Gastrocnemius medialis (tissue), 4 donors: ENCODE measurements around the gene KRT86. TPM values are rescaled to one million over a fixed set of nuclear protein-coding genes. Genes with fewer than 3 reads are reported as not detected.
"Not testable (repeated sequence)": the region's sequence is repeated elsewhere in the genome, so short reads cannot be mapped to it uniquely, and the experiment has no call there.

Source experiments
- ATAC-seq, 2 donors: fragments of 150-250 bp; one replicate each; pipeline ENCODE4 v1.9.1; 2016
- DNase-seq, 2 donors: peaks; one replicate each; pipeline ENCODE4 v3.0.0-alpha.2; 2019
- H3K27ac ChIP-seq, 4 donors: fragments of 200-600 bp; sonication (generic); 1 replicate in 1 of 4; 2 replicates in 3 of 4; pipeline ENCODE4 v1.5.1; 2016 to 2018; ENCODE audit warnings: mild to moderate bottlenecking in 2 of 4, moderate library complexity in 1 of 4
- H3K27me3 ChIP-seq, 3 donors: fragments of 200-600 bp; sonication (generic) in 2 of 3; 1 replicate in 1 of 3; 2 replicates in 2 of 3; pipeline versions ENCODE4 v1.5.1 to v1.6.0; 2016 to 2019; ENCODE audit warnings: mild to moderate bottlenecking in 1 of 3, moderate library complexity in 1 of 3
- H3K36me3 ChIP-seq, 2 donors: fragments of 200-600 bp; sonication (generic) in 1 of 2; one replicate each; pipeline ENCODE4 v1.5.1; 2017 to 2018
- H3K4me1 ChIP-seq, 2 donors: fragments of 200-600 bp; sonication (generic) in 1 of 2; one replicate each; pipeline ENCODE4 v1.5.1; 2016 to 2017; ENCODE audit warnings: mild to moderate bottlenecking in 2 of 2
- H3K4me3 ChIP-seq, 4 donors: fragments of 200-600 bp; sonication (generic) in 3 of 4; 1 replicate in 1 of 4; 2 replicates in 3 of 4; pipeline ENCODE4 v1.5.1; 2016 to 2019; ENCODE audit warnings: mild to moderate bottlenecking in 2 of 4
- H3K9me3 ChIP-seq, 3 donors: fragments of 200-600 bp; sonication (generic) in 2 of 3; 1 replicate in 1 of 3; 2 replicates in 2 of 3; pipeline ENCODE4 v1.5.1; 2016 to 2019
- POLR2A ChIP-seq, 2 donors: fragments of 450-650 bp; IDR thresholded peaks; one replicate each; pipeline ENCODE4 v1.6.1; 2017; ENCODE audit warnings: antibody characterized with exemption in 2 of 2, mild to moderate bottlenecking in 2 of 2, moderate library complexity in 2 of 2
- in situ Hi-C, 4 donors: fragments of 200-750 bp; cut with MboI; loops; one replicate each; pipeline versions ENCODE4 v1.15.0 to v1.8.0; 2017; ENCODE audit warnings: low sequenced_read_pairs in 4 of 4
- intact Hi-C: fragments of 100-400 bp; cut with DNase I; formaldehyde crosslinking; loops from one replicate; pipeline ENCODE4 v1.15.1; 2023; ENCODE audit warnings: low total_unique reads
- total RNA-seq, 4 donors: library from RNA; depleted of rRNA; stranded (reverse); fragments of >200 nt; gene quantifications; one replicate each; pipeline versions ENCODE4 v1.1.0 to v1.2.3, GENCODE V29; 2016
- TF ChIP-seq, protein P1 (sequence below), 5 experiments: fragments of 450-650 bp in 3 of 5; fragments of 200-600 bp in 2 of 5; sonication (generic) in 2 of 5; IDR thresholded peaks in 4 of 5; conservative IDR thresholded peaks in 1 of 5; 1 replicate in 4 of 5; 2 replicates in 1 of 5; pipeline ENCODE4 v1.5.1; 2016 to 2019; ENCODE audit warnings: antibody characterized with exemption in 5 of 5, mild to moderate bottlenecking in 3 of 5, moderate library complexity in 3 of 5

KRT86 gene
- total RNA-seq, 4 donors from 2014 or later, result 0.24 TPM; not detected in 3

DNA sequence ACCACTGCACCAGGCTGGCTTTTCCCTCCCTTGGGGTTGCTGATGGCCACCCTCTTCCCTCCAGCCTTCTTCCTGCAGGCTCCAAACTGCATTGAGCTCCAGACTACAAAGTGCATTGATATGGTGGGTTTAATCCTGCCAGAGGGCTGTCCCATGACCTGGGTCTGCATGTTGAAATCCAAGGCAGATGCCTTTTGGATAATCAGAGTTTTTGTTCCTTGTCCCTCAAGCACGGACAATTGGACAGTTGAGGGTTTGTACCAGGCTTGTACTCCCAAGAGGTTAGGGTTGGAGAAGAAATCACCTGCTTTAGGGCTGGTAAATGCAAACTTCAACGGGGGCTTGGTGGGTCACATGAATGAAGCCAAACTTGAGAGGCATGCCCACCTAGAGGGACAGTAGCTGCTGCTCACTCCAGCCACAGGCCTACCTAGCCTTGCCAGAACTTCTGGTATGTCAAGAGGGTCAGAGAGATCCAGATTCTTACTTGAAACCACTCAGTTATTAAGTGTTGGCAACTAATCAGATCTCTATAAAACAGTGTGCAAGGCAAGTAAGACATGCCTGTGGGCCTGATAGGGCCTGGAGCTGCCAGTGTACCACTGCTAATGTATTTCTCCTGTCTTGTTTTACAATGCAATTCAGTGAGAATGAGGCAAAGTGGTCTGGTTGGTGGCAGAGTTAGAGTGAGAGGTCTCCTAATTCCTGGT lies 68.5 kb downstream of the KRT86 start:
- H3K27me3 ChIP-seq, result no peaks in the 10 kb centered on the region
- ATAC-seq (no peak), DNase-seq (no peak)
- no peak overlapping the region for H3K4me3 ChIP-seq
- no peaks in the 10 kb centered on the region for H3K9me3 ChIP-seq
- H3K36me3 ChIP-seq, result no peaks in the 10 kb centered on the region
- no peak for TF ChIP-seq POLR2A (IDR thresholded peaks at IDR 0.05)
- TF ChIP-seq, protein P1, sequence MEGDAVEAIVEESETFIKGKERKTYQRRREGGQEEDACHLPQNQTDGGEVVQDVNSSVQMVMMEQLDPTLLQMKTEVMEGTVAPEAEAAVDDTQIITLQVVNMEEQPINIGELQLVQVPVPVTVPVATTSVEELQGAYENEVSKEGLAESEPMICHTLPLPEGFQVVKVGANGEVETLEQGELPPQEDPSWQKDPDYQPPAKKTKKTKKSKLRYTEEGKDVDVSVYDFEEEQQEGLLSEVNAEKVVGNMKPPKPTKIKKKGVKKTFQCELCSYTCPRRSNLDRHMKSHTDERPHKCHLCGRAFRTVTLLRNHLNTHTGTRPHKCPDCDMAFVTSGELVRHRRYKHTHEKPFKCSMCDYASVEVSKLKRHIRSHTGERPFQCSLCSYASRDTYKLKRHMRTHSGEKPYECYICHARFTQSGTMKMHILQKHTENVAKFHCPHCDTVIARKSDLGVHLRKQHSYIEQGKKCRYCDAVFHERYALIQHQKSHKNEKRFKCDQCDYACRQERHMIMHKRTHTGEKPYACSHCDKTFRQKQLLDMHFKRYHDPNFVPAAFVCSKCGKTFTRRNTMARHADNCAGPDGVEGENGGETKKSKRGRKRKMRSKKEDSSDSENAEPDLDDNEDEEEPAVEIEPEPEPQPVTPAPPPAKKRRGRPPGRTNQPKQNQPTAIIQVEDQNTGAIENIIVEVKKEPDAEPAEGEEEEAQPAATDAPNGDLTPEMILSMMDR (IDR thresholded peaks at IDR 0.05 in 4 of 5, conservative IDR thresholded peaks at IDR 0.05 in 1 of 5), result no peak
- intact Hi-C loops, result no loop called here
- in situ Hi-C loops, result no loop called here
- no peaks in the 10 kb centered on the region for H3K4me1 ChIP-seq
- H3K27ac ChIP-seq, result no peak overlapping the region

DNA sequence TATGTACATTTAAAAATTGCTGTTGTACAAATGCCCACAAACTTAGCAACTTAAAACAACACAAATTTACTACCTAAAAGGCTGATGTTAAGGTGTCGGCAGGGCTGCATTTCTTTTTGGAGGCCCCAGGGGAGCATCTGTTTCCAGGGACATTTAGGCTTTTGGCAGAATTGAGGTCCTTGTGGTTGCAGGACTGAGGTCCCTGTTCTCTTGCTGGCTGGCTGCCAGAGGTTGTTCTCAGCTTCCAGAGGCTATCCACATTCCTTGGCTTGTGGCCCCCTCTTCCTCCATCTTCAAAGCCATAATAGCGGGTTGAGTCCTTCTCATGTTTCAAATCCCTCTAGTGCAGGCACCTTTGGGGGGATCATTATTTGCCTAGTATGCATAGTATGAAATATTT lies 69.1 kb downstream of the KRT86 start:
- H3K27ac ChIP-seq, result no peak overlapping the region
- no peak overlapping the region for H3K4me3 ChIP-seq
- no peaks in the 10 kb centered on the region for H3K4me1 ChIP-seq
- DNase-seq (no peak), ATAC-seq (no peak)
- H3K9me3 ChIP-seq, result no peaks in the 10 kb centered on the region
- no peaks in the 10 kb centered on the region for H3K27me3 ChIP-seq
- TF ChIP-seq POLR2A (IDR thresholded peaks at IDR 0.05), result no peak
- TF ChIP-seq, protein P1 (IDR thresholded peaks at IDR 0.05 in 4 of 5, conservative IDR thresholded peaks at IDR 0.05 in 1 of 5), result no peak
- in situ Hi-C loops (no loop called here), intact Hi-C loops (no loop called here)
- no peaks in the 10 kb centered on the region for H3K36me3 ChIP-seq

DNA sequence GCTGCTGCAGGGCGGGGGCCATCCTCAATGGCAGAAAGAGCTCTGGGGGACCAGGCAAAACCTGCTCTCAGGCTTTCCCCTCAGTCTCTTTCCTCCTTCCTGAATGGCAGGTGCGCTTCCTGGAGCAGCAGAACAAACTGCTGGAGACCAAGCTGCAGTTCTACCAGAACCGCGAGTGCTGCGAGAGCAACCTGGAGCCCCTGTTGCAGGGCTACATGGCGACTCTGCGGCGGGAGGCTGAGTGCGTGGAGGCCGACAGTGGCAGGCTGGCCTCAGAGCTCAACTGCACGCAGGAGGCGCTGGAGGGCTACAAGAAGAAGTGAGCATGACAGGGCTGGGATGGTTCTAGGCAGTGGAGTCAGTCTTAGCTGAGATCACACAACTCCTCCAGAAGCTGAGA lies 69.7 kb downstream of the KRT86 start:
- no peak overlapping the region for H3K27ac ChIP-seq
- no peaks in the 10 kb centered on the region for H3K36me3 ChIP-seq
- ATAC-seq, result no peak
- no peaks in the 10 kb centered on the region for H3K4me1 ChIP-seq
- no peak for DNase-seq
- H3K27me3 ChIP-seq, result no peaks in the 10 kb centered on the region
- H3K4me3 ChIP-seq, result no peak overlapping the region
- intact Hi-C loops (no loop called here), in situ Hi-C loops (no loop called here)
- H3K9me3 ChIP-seq, result no peaks in the 10 kb centered on the region
- TF ChIP-seq, protein P1 (IDR thresholded peaks at IDR 0.05 in 4 of 5, conservative IDR thresholded peaks at IDR 0.05 in 1 of 5), result no peak
- no peak for TF ChIP-seq POLR2A (IDR thresholded peaks at IDR 0.05)

DNA sequence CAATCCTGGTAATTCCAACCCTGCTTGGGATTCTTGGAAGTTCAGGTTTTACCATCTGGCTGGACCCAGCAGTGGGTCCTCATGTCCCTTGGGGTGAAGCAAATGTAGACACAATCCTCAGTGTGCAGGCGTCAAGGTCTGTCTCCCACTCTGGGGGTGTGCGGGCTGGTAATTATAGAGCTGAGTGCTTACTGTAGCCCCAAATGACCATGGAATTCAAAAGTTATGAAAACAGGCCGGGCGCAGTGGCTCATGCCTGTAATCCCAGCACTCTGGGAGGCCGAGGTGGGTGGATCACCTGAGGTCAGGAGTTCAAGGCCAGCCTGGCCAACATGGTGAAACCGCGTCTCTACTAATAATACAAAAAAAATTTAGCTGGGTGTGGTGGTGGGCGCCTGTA lies 70.6 kb downstream of the KRT86 start:
- intact Hi-C loops, H3K36me3 ChIP-seq, H3K9me3 ChIP-seq, ATAC-seq, H3K4me3 ChIP-seq, H3K4me1 ChIP-seq, H3K27me3 ChIP-seq, H3K27ac ChIP-seq, in situ Hi-C loops: not testable (repeated sequence)
- DNase-seq, result peak in 1 of 2 donors; percentile 1

DNA sequence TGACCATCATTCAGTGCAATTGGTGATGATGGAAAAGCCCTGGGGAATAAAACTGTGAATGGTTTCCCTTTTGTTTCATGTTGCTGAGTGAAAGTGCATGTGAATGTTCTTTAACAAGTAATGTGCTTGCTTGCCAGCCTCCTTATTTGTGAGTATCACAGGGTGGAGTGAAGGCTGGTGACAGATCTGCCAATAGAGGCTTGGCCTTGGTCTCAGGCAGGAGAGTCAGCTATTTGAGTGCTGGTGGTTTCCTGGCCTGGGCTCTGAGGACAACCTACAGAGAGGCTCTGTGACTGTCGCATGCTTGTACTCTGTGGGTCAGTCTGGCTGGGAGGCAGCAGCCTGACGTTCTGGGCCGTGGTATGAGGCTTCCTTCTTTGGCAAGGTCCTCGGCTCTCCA lies 72.1 kb downstream of the KRT86 start:
- H3K36me3 ChIP-seq, result no peaks in the 10 kb centered on the region
- H3K4me1 ChIP-seq, result no peaks in the 10 kb centered on the region
- DNase-seq (no peak), ATAC-seq (no peak)
- H3K9me3 ChIP-seq, result no peaks in the 10 kb centered on the region
- TF ChIP-seq POLR2A (IDR thresholded peaks at IDR 0.05), result no peak
- TF ChIP-seq, protein P1 (IDR thresholded peaks at IDR 0.05 in 4 of 5, conservative IDR thresholded peaks at IDR 0.05 in 1 of 5), result no peak
- in situ Hi-C loops (no loop called here), intact Hi-C loops (no loop called here)
- H3K4me3 ChIP-seq, result no peak overlapping the region
- H3K27ac ChIP-seq, result no peak overlapping the region
- H3K27me3 ChIP-seq, result no peaks in the 10 kb centered on the region
